K562 (cell line): ENCODE data around the gene CAV1. TPM values are rescaled to one million over a fixed set of nuclear protein-coding genes. Genes with fewer than 3 reads are reported as not detected.

ENCODE experiments used
- ASH1L ChIP-seq: fragments of 450-650 bp; IDR thresholded peaks from 2 replicates; pipeline ENCODE4 v1.6.1; 2018; ENCODE audit warnings: borderline replicate concordance, mild to moderate bottlenecking, low read depth; ENCODE audit not compliant: partially characterized antibody
- BCOR ChIP-seq: fragments of 450-650 bp; IDR thresholded peaks from 2 replicates; pipeline ENCODE4 v1.6.1; 2016
- CAMTA2 ChIP-seq: fragments of 250-450 bp; sonication (Bioruptor Pico); conservative IDR thresholded peaks from 2 replicates; pipeline ENCODE4 v1.5.1; 2022
- CBFB ChIP-seq: sonication (generic); formaldehyde crosslinking; IDR thresholded peaks from 2 replicates; pipeline ENCODE4 v1.4.0; 2020; ENCODE audit warnings: mild to moderate bottlenecking, missing genetic modification reagents
- CCAR2 ChIP-seq: fragments of 200-400 bp; formaldehyde crosslinking; IDR thresholded peaks from 2 replicates; pipeline ENCODE4 v1.6.1; 2017; ENCODE audit warnings: mild to moderate bottlenecking, low read depth, low read length
- ETV6 ChIP-seq, 3 experiments: fragments of 150-350 bp in 1 of 3; sonication (generic) in 1 of 3; formaldehyde crosslinking in 1 of 3; IDR thresholded peaks; 2 replicates each; pipeline versions ENCODE4 v1.6.1 to v1.8.0; 2014 to 2022; ENCODE audit warnings: borderline replicate concordance in 2 of 3, low read depth in 2 of 3, antibody characterized with exemption in 1 of 3, low read length in 1 of 3, mild to moderate bottlenecking in 1 of 3, missing genetic modification reagents in 1 of 3
- GATAD2A ChIP-seq: fragments of 450-650 bp; IDR thresholded peaks from 2 replicates; pipeline ENCODE4 v1.6.1; 2017
- HNRNPL ChIP-seq: fragments of 200-400 bp; formaldehyde crosslinking; IDR thresholded peaks from 2 replicates; pipeline ENCODE4 v1.6.1; 2017; ENCODE audit warnings: low read depth, mild to moderate bottlenecking, low read length
- MEIS2 ChIP-seq: fragments of 450-650 bp; IDR thresholded peaks from 2 replicates; pipeline ENCODE4 v1.6.1; 2014; ENCODE audit warnings: mild to moderate bottlenecking; ENCODE audit not compliant: partially characterized antibody
- NFIC ChIP-seq: fragments of 450-650 bp; IDR thresholded peaks from 2 replicates; pipeline ENCODE4 v1.6.1; 2017; ENCODE audit warnings: mild to moderate bottlenecking, inconsistent platforms
- SETDB1 ChIP-seq: IDR thresholded peaks from one replicate; pipeline ENCODE4 v1.6.1; 2012; ENCODE audit warnings: low read length, control low read depth, inconsistent platforms
- TEAD2 ChIP-seq: fragments of 450-650 bp; IDR thresholded peaks from 2 replicates; pipeline ENCODE4 v1.6.1; 2016; ENCODE audit warnings: missing genetic modification characterization, control low read depth, missing compliant biosample characterization
- ZSCAN32 ChIP-seq: fragments of 450-650 bp; formaldehyde crosslinking; IDR thresholded peaks from 2 replicates; pipeline ENCODE4 v1.4.0; 2020; ENCODE audit warnings: mild to moderate bottlenecking, moderate library complexity
- polyA plus RNA-seq, 8 experiments: library from polyadenylated mRNA; depleted of rRNA in 4 of 8; stranded (reverse) in 5 of 8; unstranded in 3 of 8; fragments of >200 nt; fragmentation: Nextera tagmentation in 2 of 8; fragmentation: Illumina TruSeq in 1 of 8; extraction: Ambion mirVana in 2 of 8; extraction: Trizol in 1 of 8; gene quantifications; 2 replicates each; pipeline versions ENCODE4 v1.2.1 to v1.2.3, GENCODE V29; 2011 to 2014; ENCODE audit warnings: inconsistent platforms in 1 of 8, missing spikeins in 1 of 8
- total RNA-seq, 7 experiments: library from RNA; depleted of rRNA in 6 of 7; stranded (reverse); fragments of >200 nt in 6 of 7; fragmentation: Illumina TruSeq in 2 of 7; extraction: Trizol in 2 of 7; gene quantifications; 2 replicates each; pipeline versions ENCODE4 v1.2.1 to v1.2.3, GENCODE V29; 2011 to 2021; ENCODE audit warnings: low replicate concordance in 1 of 7
- TF ChIP-seq, protein P1 (sequence below): fragments of 450-650 bp; IDR thresholded peaks from 2 replicates; pipeline ENCODE4 v1.6.1; 2016; ENCODE audit warnings: low read depth, mild to moderate bottlenecking, moderate library complexity
- TF ChIP-seq, protein P2 (sequence below): fragments of 250-450 bp; sonication (Bioruptor Pico); IDR thresholded peaks from 2 replicates; pipeline ENCODE4 v1.5.0; 2020; ENCODE audit warnings: mild to moderate bottlenecking, borderline replicate concordance
- TF ChIP-seq, protein P3 (sequence below), 2 experiments: fragments of 450-650 bp in 1 of 2; sonication (generic) in 1 of 2; formaldehyde crosslinking in 1 of 2; IDR thresholded peaks; 2 replicates each; pipeline versions ENCODE4 v1.7.1 to v1.9.0; 2016 to 2022; ENCODE audit warnings: inconsistent platforms in 1 of 2, mild to moderate bottlenecking in 1 of 2, missing genetic modification reagents in 1 of 2

CAV1 gene
- total and polyA plus RNA-seq, 9 of the 15 experiments (the other 6 are each of a cell fraction or from before 2014, with no cell fraction given), result 0.08 to 1.5 (median 0.63) TPM

DNA sequence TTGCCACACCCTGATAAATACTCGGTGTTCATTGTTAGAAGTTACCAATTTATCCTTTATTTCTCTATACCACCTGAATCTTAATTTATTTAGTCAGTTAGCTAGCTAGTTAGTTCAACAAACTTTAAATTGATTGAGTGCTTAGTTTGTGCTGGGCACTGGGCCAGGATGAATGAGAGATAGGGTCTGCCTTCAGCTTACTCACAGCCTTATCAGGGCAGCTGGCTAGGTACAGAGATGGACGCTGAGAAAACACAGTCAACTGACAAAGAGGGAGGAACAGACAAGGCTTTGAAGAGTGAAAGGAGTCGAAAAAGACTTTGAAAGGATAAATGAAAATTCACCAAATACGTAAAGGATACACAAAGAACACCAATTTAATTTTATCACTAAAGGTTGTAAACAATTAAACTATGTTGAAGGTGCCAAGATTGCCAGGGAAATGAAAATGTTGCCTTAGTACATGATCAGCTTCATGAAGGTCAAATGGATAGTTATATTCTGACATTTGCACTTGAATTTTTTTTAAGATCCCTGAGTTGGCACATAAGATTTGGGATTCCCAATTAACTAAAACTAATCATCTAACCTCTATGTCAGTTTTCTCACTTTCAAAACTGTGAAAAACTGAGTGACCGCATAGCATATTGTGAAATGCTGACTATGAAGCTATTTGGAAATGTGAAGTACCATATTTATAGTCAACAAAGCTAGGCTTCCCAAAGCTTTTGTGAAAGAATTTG lies 23.2 kb upstream of the CAV1 start (continued):
- TF ChIP-seq, protein P1, sequence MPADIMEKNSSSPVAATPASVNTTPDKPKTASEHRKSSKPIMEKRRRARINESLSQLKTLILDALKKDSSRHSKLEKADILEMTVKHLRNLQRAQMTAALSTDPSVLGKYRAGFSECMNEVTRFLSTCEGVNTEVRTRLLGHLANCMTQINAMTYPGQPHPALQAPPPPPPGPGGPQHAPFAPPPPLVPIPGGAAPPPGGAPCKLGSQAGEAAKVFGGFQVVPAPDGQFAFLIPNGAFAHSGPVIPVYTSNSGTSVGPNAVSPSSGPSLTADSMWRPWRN, result no peak
- TF ChIP-seq BCOR, result peak; percentile 76
- TF ChIP-seq TEAD2 (tag), result no peak
- TF ChIP-seq HNRNPL, result no peak
- no peak for TF ChIP-seq ASH1L
- peak; percentile 84; the same call in 1 of the 2 replicates for TF ChIP-seq GATAD2A
- peak; percentile 89 for TF ChIP-seq MEIS2
- TF ChIP-seq CAMTA2 (CRISPR knock-in tag), result no peak
- no peak for TF ChIP-seq SETDB1
- TF ChIP-seq, protein P2, sequence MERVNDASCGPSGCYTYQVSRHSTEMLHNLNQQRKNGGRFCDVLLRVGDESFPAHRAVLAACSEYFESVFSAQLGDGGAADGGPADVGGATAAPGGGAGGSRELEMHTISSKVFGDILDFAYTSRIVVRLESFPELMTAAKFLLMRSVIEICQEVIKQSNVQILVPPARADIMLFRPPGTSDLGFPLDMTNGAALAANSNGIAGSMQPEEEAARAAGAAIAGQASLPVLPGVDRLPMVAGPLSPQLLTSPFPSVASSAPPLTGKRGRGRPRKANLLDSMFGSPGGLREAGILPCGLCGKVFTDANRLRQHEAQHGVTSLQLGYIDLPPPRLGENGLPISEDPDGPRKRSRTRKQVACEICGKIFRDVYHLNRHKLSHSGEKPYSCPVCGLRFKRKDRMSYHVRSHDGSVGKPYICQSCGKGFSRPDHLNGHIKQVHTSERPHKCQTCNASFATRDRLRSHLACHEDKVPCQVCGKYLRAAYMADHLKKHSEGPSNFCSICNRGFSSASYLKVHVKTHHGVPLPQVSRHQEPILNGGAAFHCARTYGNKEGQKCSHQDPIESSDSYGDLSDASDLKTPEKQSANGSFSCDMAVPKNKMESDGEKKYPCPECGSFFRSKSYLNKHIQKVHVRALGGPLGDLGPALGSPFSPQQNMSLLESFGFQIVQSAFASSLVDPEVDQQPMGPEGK, result no peak
- TF ChIP-seq, protein P3, sequence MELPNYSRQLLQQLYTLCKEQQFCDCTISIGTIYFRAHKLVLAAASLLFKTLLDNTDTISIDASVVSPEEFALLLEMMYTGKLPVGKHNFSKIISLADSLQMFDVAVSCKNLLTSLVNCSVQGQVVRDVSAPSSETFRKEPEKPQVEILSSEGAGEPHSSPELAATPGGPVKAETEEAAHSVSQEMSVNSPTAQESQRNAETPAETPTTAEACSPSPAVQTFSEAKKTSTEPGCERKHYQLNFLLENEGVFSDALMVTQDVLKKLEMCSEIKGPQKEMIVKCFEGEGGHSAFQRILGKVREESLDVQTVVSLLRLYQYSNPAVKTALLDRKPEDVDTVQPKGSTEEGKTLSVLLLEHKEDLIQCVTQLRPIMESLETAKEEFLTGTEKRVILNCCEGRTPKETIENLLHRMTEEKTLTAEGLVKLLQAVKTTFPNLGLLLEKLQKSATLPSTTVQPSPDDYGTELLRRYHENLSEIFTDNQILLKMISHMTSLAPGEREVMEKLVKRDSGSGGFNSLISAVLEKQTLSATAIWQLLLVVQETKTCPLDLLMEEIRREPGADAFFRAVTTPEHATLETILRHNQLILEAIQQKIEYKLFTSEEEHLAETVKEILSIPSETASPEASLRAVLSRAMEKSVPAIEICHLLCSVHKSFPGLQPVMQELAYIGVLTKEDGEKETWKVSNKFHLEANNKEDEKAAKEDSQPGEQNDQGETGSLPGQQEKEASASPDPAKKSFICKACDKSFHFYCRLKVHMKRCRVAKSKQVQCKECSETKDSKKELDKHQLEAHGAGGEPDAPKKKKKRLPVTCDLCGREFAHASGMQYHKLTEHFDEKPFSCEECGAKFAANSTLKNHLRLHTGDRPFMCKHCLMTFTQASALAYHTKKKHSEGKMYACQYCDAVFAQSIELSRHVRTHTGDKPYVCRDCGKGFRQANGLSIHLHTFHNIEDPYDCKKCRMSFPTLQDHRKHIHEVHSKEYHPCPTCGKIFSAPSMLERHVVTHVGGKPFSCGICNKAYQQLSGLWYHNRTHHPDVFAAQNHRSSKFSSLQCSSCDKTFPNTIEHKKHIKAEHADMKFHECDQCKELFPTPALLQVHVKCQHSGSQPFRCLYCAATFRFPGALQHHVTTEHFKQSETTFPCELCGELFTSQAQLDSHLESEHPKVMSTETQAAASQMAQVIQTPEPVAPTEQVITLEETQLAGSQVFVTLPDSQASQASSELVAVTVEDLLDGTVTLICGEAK (IDR thresholded peaks at IDR 0.05), result 0 out of 2 replicates have a peak, but pooled peaks have one; percentile 12
- TF ChIP-seq, protein P3 (CRISPR knock-in tag; IDR thresholded peaks at IDR 0.05), result no peak
- TF ChIP-seq ZSCAN32 (CRISPR knock-in tag), result no peak
- TF ChIP-seq NFIC, result peak; percentile 99
- no peak for TF ChIP-seq ETV6 (IDR thresholded peaks at IDR 0.05; ENCODE audit: borderline replicate concordance in 1 of 2, low read depth in 2 of 2, low read length in 1 of 2)
- no peak for TF ChIP-seq ETV6 (CRISPR knock-in tag; IDR thresholded peaks at IDR 0.05; ENCODE audit: borderline replicate concordance)
- TF ChIP-seq CBFB (CRISPR knock-in tag), result no peak
- TF ChIP-seq CCAR2, result no peak
